DLD1 (cell line): Measurements from ENCODE around the gene CRHR1.

Source experiments
- in situ Hi-C: cut with HindIII; loops from 2 replicates; pipeline ENCODE4 v1.10.0; 2017; ENCODE audit warnings: low sequenced_read_pairs

Gene CRHR1

GRCh38 chr17:45757431-45758218 lies 26.5 kb upstream of the CRHR1 start:
- in situ Hi-C loops = no loop called here

GRCh38 chr17:45758544-45758943 lies 25.6 kb upstream of the CRHR1 start:
- in situ Hi-C loops = no loop called here

GRCh38 chr17:45759761-45760160 lies 24.4 kb upstream of the CRHR1 start:
- in situ Hi-C loops = no loop called here

DNA sequence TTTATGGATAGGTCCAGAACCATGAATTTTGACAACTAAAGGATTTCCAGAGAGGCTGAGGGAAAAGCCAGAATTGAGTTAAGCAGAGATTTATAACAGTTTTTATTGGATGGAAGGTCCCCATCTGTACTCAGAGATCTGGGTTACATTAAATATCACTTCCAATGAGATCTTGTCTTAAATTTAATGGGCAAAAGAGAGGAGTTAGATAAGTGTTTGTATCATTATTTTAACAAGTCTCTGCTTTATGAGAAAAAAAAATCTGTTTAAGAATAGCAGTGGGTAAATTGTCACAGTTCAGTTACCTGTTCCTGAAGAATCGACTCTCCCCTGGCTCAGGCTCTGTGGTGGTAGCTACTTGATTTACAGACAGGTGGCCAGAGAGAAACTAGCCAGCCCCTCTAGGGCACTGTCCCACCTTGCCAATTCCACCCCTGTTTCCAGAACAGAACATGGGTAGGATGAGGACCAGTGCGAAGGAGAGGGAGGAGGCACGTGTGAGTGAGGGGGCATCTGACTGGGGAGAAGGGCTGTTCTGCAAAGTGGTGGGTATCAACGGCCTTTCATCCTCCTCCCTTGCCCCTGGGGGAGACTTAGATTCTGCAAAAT lies 22.1 kb upstream of the CRHR1 start:
- in situ Hi-C loops = no loop called here

- in situ Hi-C loops = no loop called here
Measured at GRCh38 chr17:45763182-45763581, 20.9 kb upstream of the CRHR1 start.

DNA sequence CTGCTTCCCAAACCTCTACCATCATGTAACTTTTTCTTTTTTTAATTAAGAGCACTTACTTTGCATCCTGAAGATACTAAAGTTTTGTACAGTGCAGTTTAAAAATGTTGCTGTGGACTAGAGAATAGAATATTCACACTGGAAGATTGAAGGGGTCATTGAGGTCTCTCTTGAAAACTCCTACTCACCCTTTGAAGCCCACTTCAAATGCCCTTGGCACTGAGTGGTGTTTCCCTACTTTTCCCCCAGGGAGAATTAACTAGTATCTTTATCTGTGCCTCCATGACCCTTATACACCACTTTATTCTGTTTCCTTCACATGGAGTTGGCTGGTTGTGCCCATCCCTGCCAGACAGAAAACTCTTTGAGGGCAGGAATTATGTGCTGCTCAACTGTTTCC lies 19.6 kb upstream of the CRHR1 start:
- in situ Hi-C loops = no loop called here

DNA sequence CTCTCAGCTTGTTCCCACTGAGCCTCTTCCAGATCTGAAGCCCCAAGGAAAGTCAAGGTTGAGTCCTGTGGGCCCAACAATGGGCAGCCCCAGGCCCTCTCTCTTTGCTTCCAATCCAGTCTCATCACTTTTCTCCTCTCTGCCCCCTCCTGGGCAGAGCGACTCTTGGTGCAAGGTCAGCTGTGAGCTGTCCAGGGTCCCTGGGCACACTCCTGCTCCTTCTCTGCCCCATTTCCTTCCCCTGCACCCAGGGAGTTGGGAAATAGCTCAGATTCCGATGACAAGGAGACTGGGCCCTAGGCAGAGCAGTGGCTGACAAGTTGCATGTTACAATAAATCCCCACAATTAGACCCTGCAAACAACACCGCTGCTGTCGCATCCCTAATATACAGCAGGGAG lies 16.1 kb upstream of the CRHR1 start:
- in situ Hi-C loops = no loop called here

GRCh38 chr17:45770632-45771270 lies 13.4 kb upstream of the CRHR1 start:
- in situ Hi-C loops = no loop called here

DNA sequence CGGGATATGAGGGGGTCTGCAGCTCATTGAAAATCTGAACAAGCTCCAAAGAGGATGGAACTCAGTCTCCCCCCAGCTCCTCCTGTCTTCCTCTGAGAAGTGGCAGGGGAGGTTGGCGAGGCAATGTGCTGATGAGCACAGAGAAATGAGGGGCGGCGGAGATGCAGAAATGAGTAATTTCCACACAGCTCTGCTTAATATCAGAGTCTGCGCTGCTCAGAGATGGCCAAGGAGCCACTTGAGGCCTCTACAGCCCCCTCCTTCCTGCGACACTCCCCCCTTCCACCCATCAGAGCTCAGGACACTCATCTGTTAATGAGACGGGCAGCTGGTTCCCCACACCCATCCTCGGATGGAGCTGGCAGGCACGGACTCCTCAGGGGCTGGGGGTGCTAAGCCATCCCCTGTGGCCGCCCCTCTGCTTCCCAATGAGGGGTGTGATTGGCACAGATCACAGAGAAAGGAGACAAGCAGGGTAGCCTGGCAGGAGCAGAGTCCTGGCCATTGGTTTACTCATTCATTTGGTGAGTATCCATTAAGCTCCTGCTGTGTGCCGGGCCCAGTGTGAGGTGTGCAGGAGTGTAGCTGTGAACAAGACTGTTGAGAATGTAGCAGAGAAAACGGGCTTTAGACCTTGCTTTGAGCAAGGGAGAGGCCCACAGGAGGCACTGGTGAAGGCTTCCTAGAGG lies 12.7 kb upstream of the CRHR1 start:
- in situ Hi-C loops = no loop called here

- in situ Hi-C loops = no loop called here
Measured at GRCh38 chr17:45775148-45775547, 9.0 kb upstream of the CRHR1 start.

DNA sequence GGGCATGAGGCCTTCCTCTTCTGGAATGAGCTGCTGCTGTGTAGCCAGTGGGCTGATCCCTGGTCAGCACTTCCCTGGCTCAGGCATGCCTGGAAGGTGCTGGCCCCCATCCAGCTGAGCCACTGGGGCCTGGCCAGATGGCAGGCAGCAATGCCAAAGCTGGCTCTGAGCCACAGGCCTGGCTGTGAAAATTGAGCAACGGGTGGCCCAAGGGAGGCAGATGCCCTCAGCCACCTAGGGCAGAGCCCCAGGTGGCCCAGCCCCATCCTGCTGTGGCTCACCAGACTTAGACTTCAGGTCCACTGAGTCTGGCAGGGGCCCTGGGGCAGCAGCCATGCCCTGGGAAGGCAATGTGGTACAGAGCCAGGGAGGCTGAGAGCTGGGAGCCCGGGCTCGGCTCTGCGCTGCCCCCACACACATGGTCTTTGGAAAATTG lies 8.5 kb upstream of the CRHR1 start:
- in situ Hi-C loops = no loop called here

- in situ Hi-C loops = no loop called here
Measured at GRCh38 chr17:45776896-45777295, 7.2 kb upstream of the CRHR1 start.

GRCh38 chr17:45777388-45777787 lies 6.7 kb upstream of the CRHR1 start:
- in situ Hi-C loops = no loop called here

DNA sequence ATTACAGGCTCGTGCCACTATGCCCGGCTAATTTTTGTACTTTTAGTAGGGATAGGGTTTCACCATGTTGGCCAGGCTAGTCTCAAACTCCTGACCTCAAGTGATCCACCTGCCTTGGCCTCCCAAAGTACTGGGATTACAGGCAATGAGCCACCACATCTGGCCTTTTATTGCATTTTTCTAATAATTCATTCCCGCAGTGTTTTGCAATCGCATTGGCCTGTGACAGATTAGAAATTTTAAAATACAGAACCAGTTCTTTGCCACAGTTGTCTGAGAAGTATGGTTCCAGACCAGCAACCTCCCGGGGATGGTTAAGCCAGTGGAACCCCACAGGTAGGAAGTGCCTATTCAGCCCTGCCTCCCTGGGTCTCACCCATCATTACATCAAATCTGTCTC lies 3.2 kb upstream of the CRHR1 start:
- in situ Hi-C loops = no loop called here

DNA sequence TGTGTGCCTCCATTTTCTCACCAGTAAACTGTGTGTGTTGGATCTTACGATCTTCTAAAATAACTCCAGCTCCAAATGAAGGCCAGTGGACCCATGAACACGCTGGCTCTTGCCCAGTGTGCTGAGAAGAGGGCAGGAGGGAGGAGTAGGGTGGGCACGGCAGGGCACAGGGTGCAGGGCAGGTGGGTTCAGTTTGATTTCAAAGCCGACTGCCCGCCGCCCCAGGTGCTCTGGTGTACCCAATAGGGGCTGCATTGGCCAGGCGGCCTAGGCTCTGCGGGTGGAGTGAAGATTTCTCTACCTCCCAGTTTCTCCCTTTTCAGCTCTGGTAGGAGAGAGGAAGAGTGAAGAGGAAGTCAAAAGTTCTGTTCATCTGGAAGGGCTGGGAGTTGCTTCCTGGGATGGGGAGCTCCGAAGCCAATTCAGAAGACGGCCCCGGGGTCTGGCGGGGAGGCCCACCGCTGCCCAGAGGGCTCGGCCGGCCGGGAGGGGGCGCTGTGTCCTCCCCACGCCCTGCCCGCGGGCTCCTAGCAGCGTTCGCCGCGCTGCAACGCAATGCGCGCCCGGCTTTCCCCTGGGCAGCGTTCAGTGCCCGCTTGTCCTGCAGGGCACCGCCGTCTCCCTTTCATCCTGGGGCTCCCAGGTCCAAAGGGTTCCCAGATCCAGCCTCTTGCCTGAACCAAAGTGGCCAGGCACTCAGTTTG lies 1.1 kb upstream of the CRHR1 start:
- in situ Hi-C loops = no loop called here

DNA sequence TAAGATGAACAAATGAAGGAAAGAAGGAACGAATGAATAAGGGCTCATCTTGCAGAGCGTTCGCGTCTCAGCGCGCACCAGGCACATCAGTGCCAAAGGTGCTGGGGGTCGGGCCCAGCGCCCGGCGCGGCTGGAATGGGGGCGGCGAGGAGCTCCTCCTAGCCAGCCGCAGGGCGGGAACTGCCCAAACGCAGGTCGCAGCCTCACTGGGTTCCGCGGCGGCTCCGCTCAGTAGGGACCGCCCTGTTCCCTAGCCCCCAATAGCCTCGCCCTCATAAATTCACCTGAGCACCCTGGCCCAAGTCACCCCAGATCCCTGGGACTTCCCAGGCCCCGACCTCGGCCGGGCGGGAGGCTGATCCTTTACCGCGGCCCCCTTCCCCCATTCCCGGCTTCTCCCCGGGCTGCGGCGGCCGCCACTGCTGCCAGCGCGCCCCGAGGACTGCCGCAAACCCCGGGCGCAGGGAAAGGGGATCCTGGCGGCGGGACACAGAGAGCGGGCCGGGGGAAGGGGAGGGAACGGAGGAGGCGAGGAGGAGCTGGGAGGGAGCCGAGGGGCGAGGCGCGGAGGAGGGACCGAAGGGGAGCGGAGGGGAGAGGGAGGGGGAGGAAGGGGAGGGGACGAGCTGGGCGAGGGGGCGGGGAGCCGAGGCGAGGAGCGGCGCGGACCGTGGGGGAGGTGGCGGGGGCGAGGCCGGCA lies 377 bp upstream of the CRHR1 start:
- in situ Hi-C loops = no loop called here

GRCh38 chr17:45784741-45785479 lies 790 bp downstream of the CRHR1 start:
- in situ Hi-C loops = no loop called here

DNA sequence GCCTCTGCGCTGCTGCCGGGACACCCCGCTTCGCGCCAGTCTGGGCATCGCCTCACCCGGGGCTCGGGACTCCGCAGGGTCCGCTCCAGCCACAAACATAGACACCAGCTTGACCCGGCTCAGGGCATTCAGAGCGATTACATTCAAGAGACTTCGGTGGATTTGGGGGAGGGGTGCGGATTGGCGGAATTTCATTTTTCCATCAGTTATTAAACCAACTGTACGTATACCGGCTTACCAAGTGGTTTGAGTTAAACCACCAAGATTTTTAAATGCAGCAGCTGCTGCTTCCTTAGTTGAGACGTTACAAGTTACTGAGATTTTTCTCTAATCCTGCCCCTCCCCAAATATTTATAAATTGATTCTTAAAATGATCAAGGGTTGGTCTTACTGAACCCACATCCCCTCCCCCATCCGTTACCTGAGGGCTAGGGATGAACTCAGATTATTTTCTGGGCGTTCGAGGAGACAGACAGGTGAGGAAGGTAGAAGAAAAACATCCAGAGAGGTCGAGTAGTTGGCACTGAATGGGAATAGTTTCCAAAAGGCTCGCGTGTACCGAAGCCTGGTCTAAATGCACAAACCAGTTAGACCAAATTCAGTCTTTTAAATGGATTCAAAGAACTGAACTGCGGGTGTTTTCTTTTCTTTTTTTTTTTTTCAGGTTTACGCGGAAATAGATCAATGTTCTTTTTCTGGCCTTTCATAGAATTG lies 1.5 kb downstream of the CRHR1 start:
- in situ Hi-C loops = no loop called here

- in situ Hi-C loops = no loop called here
Measured at GRCh38 chr17:45786349-45786748, 2.2 kb downstream of the CRHR1 start.
